GM12801 (cell line): ENCODE results near the gene SLC46A1.

Source experiments
- CTCF ChIP-seq: IDR thresholded peaks from one replicate; pipeline ENCODE4 v1.5.1; 2011; ENCODE audit warnings: control low read depth; ENCODE audit not compliant: insufficient read length; ENCODE audit errors: extremely low read depth

Gene SLC46A1

GRCh38 chr17:28372945-28373274 is 33.1 kb downstream of the SLC46A1 start:
- no peak for TF ChIP-seq CTCF

GRCh38 chr17:28372203-28372944 is 33.6 kb downstream of the SLC46A1 start:
- no peak for TF ChIP-seq CTCF

GRCh38 chr17:28371245-28372202 is 34.5 kb downstream of the SLC46A1 start, which contains the start of gene SARM1:
SARM1 (plus strand) TSS chr17:28371694; CDS start chr17:28372033, 339 bp downstream.
- no peak for TF ChIP-seq CTCF

GRCh38 chr17:28370744-28371103 is 35.3 kb downstream of the SLC46A1 start:
- no peak for TF ChIP-seq CTCF

- TF ChIP-seq CTCF = no peak
These were observed 35.8 kb downstream of the SLC46A1 start, which contains the start of gene VTN for GRCh38 chr17:28370035-28370743. VTN (minus strand) TSS chr17:28370307; CDS start chr17:28370203, 104 bp downstream.

GRCh38 chr17:28369684-28370034 is 36.4 kb downstream of the SLC46A1 start:
- no peak for TF ChIP-seq CTCF
